Raji (cell line): ENCODE measurements around the gene FRMPD1.

ENCODE experiments used
- POLR2A ChIP-seq: IDR thresholded peaks from 2 replicates; pipeline ENCODE4 v1.6.1; 2011; ENCODE audit warnings: low read depth, low read length, control low read depth; ENCODE audit not compliant: insufficient read depth

Gene FRMPD1

DNA sequence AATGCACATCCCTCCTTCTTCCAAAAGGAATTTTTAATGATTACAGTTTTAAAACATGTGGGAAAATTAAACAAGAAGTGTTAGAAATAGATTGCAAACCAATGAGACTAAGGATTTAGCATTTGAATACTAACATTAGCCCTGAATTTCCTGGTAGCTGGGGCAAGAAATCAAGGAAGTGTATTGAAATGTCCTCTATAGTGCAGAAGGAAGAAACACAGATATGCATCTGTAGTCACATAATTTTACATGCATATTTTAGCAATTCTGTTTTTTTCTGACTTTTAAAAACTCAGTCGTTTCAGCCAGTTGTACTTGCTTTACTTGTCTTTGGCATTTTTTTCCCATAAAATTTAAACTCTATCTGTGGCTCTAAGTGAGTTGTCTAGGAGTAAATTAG, 45.8 kb downstream of the FRMPD1 start:
- no peak for TF ChIP-seq POLR2A

DNA sequence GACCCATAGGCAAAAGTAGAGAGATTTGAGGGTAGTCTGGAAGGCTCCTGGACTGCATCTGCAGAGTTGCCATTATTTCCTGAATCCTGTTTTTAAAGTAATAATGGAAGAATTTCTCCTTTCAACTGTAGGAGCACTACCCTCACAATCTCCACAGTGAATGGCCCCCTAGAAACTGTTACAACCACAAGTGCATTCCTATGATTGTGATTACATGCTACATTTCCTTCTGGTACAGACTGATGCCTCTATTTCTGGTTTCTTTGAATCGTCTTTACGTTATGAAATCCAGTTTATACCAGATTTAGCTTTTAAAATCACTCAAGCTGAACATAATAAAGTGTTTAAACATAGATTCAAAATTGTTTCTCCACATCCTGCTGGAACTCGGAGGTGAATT, 49.4 kb downstream of the FRMPD1 start:
- TF ChIP-seq POLR2A, result no peak

DNA sequence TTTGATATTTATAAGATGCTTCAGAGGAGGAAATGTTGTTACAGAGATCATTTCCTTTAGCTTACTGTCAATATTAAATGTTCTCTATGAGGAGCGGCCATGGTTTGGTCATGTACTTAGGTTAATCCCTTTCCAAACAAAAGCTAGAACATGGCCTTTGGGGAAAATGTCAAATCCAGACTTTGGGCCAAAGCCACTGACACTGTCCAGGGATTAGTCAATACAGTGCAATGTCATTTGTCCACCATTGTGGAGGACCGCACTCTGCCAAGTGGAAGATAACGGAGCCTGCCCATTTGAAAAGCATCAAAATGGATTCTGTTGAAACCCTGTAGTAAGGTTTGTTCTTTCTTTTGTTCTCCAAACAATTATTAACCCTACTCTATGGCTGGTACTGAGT, 50.1 kb downstream of the FRMPD1 start:
- no peak for TF ChIP-seq POLR2A

DNA sequence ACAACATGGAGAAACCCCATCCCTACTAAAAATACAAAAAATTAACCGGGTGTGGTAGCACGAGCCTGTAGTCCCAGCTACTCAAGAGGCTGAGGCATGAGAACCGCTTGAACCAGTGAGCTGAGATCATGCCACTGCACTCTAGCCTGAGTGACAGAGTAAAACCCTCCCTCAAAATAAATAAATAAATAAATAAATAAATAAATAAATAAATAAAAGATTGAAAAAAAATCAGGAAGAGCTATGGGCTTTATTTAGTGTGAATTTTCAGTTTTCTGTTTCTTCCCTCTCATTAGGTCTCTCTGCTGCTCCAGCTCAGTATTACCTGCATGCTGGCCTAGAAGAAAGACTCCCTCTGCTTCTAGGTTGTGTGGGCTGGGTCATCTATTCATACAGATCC, 55.0 kb downstream of the FRMPD1 start:
- no peak for TF ChIP-seq POLR2A

DNA sequence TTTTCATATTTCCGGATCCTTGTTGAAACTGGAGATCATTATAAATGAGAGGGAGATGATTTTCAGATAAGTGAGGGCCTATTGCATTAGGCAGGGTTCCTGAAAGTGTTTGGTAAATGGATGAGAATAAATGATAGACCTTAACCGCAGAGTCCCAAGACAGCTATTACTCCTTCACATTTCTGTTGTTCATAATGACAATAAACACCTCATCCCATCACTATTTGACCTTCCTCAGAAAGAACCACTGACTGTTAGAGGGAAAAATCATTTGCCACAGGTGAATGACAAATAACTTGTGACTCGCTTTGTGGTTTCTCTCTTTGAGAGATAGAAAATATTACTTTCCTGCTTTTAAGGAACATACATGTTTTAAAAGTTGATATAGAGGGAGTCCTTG, 55.5 kb downstream of the FRMPD1 start:
- TF ChIP-seq POLR2A, result no peak

DNA sequence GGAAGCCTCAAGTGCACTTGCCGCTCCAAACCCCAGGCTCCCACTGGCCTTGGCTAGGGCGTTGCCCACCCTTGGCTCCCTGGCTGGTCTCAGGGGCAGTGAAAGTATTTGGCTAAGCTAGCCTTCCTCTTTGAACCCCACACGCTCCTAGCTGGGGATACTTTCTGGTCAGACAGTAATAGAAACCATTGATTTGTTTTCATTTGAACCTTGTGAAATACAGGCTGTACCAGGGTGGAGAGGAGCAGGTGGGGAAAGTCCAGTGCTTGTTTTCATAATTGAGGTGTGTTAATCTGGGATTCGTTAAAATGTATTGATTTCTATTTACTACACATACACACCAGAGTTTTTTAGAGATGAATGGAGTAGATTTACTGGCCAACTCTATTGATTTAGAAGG, 57.0 kb downstream of the FRMPD1 start:
- no peak for TF ChIP-seq POLR2A

DNA sequence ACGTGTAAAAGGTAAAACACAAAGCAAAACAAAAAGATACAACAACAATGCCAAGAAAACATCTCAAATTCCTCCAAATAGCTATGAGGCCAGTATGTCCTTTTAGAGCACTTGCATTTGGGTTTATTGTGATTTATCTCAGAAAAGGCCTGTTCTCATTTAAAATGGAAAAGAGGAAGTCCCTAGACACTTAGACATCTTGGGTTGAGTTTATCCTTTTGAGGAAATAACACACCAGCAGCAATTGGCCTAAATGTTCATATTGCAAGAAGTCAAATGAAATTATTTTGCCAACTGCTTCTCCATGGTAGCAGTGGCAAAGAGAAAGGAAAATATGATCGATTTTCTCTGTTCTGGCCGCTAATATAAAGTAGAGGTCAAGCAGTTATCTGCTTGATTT, 59.3 kb downstream of the FRMPD1 start:
- no peak for TF ChIP-seq POLR2A

DNA sequence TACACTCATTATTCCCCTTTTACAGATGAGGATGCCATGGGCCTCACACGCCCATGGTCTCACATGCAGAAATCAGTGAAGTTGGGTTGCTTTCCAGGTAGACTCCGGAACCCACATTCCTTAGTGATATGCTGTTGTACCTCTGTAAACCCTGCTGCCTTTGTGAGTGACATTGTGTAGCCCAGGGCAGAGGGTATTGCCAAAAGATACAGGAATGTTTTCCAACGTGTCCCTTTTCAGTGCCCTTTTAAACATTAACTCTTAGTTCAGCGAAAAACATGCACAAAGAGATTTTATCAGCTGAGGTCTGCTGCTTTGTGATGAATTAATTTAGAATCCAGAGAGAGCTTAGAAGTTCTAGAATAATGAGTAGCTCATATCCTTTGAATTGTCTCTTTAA, 64.5 kb downstream of the FRMPD1 start:
- TF ChIP-seq POLR2A, result no peak

DNA sequence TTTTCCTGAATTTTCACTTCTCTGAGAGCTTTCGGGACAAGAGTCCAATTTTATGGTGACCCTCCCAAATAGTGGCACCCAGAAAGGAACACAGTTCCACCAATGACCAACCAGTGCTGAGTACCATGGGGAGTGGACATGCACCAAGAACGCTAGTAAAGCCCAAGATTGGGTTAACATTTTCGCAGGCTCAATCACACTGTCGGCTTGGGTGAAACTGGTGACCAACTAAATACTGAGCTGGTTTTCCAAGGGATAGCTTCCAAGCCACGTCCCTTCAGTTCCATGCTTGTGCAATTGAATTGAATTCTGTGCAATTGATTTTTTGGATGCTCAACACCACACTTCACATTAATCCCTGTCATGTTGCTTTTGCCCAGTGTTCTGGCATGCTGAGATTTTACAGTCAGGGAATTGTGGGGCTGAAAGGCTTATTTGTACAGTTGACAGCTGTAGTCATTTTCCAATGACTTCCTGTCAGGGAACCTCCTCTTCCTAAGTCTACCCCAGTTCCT, 65.3 kb downstream of the FRMPD1 start:
- TF ChIP-seq POLR2A, result no peak

DNA sequence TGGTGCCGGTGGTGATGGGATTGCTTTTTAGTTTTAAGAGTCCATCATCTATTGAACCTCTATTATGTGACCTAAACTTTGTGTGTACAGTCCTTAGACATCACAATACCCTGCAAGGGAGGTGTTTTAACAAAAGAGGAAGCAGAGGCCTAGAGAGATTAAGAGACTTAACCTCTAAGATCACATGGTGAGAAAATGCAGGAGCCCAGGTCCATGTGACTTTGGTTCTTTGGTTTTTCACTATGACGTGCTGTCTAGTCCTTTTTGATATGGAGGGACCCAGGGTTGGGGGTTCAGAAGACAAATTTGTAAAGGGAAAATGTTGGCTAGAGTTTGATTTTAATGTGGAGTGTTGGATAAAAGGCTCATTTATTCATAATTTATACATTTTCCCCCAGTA, 68.8 kb downstream of the FRMPD1 start:
- TF ChIP-seq POLR2A, result no peak

DNA sequence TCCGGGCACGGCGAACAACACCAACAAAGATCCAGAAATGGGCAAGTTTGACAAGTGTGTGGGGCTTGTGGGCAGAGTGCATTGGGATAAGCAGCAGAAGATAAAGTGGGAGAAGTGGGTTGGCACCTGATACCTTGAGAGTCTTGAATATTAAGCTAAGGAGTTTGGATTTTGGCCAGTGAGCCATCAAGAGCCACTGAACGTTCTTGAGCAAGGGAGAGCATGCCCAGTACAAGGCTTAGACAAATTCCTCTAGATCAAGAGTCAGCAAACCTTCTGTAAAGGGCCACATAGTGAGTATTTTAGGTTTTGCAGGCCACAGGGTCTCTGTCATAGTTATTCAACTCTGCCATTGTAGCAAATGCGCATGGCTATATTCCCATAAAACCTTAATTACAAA, 76.3 kb downstream of the FRMPD1 start:
- no peak for TF ChIP-seq POLR2A

DNA sequence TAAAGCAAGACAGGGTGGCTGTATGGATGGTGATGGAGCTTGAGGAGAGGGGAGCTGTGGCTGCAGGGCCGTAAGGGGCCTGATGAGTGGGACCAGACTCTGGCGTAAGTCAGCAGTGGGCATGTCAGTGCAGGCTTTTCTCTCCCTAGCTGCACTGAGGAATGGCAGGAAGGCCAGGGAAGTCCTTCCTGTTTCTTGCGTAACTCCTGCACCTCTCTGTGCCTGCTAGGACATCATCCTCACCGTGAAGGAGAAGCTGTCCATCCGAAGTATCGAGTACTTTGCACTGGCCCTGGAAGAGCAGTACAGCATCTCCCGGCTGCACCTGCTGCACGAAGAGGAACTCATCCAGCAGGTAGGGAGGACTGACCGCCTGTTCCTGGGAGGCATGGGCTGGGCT, 78.7 kb downstream of the FRMPD1 start:
- no peak for TF ChIP-seq POLR2A

DNA sequence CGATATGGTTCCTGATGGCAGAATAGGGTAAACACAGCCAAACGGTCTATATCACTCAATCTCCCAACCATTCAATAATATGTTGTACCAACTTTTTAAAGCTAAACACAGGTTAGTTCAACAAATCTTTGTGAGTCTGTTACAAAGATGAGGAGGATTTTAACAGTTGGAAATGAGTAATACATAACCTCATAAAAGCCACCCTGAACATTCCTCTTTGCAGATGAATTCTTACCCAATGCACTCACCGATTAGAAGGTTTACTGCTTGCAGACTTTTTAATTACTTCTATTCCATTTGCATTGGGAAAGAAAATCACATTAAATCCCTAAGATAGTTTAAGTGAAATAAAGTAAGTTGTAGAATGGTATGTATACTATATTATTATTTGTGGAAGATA, 79.5 kb downstream of the FRMPD1 start:
- no peak for TF ChIP-seq POLR2A

DNA sequence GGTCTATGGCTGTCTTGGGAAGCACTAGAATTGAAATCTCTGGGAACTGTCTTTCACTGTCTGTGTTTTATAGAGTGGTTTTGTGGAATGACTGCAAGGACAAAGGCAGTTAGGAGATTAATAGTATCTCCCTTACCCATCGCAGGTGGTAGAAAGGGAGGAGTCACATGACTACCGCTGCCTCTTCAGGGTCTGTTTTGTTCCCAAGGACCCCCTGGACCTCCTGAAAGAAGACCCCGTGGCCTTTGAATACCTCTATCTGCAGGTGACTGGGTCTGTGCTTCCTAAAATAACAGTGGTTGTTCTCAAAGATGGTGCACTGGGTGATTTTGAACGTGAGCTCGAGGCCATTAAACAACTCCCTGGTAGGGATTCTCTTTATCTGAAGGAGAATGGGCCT, 80.1 kb downstream of the FRMPD1 start:
- no peak for TF ChIP-seq POLR2A

DNA sequence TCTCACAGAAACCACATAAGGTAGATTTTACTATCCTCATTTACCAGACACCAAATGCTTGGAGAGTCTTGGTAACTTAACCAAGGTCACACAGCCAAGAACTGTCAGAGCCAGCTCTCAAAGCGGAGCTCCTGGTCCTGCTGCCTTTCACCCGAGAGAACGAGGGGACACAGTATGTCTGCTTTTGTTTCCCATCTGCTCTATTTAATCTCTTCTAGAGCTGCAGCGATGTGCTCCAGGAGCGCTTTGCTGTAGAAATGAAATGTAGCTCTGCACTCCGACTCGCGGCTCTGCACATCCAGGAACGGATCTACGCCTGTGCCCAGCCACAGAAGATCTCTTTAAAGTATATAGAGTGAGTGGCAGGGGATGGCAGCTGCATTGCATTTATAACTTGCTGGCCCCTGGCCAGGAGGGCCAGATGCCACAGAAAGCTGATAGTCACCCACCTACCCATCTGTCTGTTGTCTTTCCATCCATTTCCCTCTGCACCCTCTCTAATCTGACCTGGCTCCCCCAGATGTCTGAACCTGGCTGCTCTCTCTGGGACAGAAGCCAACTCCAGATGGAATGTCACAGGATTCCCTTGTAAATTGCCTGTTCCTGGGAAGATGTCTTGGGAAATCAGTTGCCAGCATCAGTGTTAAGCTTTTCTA, 81.5 kb downstream of the FRMPD1 start:
- TF ChIP-seq POLR2A, result no peak

DNA sequence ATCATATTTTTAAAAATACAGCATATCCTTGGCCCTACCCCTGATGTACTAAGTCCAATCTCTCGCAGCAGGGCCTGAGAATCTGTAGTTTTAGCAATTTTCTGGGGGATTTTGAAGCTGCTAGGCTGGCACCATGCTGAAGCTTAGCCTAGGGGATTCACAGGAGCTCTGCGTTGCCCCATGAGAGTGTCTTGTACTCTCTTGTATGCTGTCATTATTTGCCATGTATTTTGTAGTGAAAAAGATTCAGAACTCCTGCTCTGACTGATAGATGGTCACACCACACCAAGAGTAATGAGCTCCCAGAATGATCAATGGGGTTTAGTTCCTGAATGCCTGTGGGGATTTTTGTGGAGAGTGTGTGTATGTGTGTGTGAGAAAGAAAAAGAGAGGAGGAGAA, 82.2 kb downstream of the FRMPD1 start:
- no peak for TF ChIP-seq POLR2A

DNA sequence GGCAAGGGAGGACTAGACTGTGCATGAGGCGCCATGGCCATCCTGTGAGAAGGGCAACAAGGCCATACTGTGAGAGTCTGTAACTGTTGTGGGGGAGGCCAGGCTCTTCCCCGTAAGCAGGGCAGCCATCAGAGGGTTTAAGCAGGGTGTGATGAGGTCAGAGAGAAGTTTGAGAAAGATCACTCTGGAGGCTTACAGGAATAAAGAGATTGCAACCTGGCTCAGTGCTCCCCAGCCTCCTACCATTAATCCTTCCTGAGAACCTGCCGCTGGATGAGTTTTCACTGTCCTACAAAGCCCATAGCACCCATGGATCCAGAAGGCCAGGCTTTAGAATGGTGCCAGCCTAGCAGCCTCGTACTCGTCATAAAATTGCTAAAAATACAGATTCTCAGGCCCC, 88.5 kb downstream of the FRMPD1 start:
- no peak for TF ChIP-seq POLR2A

DNA sequence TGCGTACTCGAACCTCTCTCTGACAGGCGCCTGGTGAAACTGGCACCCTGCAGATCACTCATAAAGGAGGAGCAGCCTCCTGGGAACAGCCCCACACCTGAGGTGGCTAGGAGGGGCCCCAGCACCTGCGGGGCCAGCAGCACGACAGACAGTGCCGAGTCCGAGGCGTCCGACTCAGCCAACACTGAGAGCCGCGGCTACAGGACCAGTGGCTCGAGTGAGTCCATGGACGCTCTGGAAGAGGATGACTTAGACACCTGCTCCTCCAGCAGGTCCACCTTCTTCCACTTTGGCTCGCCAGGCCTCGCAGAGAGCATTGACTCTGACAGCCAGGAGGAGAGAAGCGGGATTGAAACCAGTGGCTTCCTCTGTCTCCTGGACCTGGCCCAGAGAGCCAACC, 89.4 kb downstream of the FRMPD1 start:
- TF ChIP-seq POLR2A, result no peak

DNA sequence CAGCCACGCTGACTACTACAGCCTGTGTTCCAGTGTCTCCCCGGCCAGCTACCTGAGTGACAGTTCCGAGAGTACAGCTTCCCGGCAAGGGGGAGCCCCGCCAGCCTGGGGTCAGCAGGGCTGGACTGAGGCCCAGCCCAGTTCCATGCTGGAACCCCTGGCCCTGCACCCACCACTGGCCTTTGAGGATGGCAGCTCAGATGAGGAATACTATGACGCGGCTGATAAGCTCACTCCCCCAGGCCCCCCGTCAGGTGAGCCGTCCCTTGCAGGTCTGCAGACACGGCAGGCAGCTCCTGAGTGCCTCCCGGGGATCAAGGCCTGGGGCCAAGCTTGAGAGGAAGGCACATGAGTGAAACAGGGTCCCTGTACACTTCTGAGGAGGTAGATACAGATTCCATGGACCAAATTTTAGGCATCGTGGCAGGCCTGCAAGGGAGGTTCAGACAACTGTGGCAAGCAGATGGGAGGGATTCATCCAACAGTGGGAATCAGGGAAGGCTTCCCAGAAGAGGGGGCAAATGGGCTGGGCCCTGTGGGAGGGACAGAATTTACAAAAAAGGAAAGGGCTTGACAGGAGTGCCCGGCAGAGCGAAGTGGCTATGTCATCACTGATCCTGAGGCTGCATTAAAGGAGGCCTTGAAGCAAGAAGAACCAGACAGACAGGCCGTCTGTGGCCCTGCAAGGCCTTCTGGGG, 90.0 kb downstream of the FRMPD1 start:
- no peak for TF ChIP-seq POLR2A
